ENCODE measurements around the gene ERRFI1. TPM values are rescaled to one million over a fixed set of nuclear protein-coding genes. Genes with fewer than 3 reads are reported as not detected.

ERRFI1 gene
- total RNA-seq, 4 donors from 2014 or later: 184 to 310 (median 254) TPM

- TF ChIP-seq CTCF (IDR thresholded peaks at IDR 0.05; ENCODE audit: low read depth): no peak
These were observed 15.1 kb downstream of the ERRFI1 start for GRCh38 chr1:8011016-8011415.

GRCh38 chr1:8010080-8010664 is 15.9 kb downstream of the ERRFI1 start:
- no peak for TF ChIP-seq CTCF (IDR thresholded peaks at IDR 0.05; ENCODE audit: low read depth)

GRCh38 chr1:8009043-8010002 is 16.8 kb downstream of the ERRFI1 start:
- TF ChIP-seq CTCF (IDR thresholded peaks at IDR 0.05; ENCODE audit: low read depth): no peak

- no peak for TF ChIP-seq CTCF (IDR thresholded peaks at IDR 0.05; ENCODE audit: low read depth)
These were observed 19.8 kb downstream of the ERRFI1 start for GRCh38 chr1:8006037-8006963.

- no peak for TF ChIP-seq CTCF (IDR thresholded peaks at IDR 0.05; ENCODE audit: low read depth)
These were observed 21.1 kb downstream of the ERRFI1 start for GRCh38 chr1:8004803-8005573.

- TF ChIP-seq CTCF (IDR thresholded peaks at IDR 0.05; ENCODE audit: low read depth): no peak
These were observed 21.9 kb downstream of the ERRFI1 start for GRCh38 chr1:8004113-8004802.

Measured in subcutaneous adipose tissue (tissue), 4 donors.